ENCODE measurements around the gene MCRIP1. TPM values are rescaled to one million over a fixed set of nuclear protein-coding genes. Genes with fewer than 3 reads are reported as not detected.

The MCRIP1 gene
- total and polyA plus RNA-seq, 2 of the 8 experiments (the other 6 are each of a cell fraction or from before 2014, with no cell fraction given) = 103 to 151 TPM

DNA sequence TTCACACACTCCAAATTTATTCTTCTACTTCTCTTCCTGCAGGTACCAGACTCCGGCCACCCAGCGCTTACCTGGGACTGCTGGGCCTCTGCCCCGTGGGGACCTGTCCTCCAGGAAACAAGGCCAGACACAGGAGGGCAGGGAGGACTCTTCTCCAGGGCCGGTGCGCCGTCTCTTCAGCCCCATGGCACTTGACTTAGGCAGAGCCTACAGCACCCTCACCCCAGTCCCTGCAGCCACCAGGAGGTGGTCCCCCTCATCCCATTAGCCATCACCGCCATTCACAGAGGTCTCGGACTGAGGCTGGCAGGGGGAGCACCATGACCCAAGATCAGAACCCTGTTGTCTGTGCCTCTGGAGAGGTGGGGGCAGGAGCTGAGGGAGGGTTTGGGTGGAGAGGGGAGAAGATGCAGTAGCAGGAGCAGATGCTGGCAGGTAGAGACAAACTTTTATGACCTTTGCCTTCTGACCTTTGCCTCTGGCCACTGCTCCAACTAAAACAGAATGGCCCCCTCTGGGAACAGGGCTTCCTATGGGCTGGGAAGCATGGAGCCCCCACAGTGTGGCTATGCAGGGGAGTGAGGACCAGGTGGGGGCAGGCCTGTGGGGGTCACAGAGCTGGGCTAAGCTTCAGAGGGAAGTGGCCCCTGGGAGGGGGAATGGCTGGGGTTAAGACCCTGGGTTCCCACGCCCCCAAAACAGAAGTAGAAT, 30.9 kb downstream of the MCRIP1 start:
- Histone ChIP-seq H3K4me2 (ENCODE audit: insufficient read depth in 1 of 2, low read depth in 2 of 2, low read length in 2 of 2) (no peak overlapping the region), H2BK15ac (ENCODE audit: low read length) (no peak overlapping the region), H4K91ac (replicated peaks; ENCODE audit: insufficient read length, low read length) (no peak overlapping the region), H3K14ac (ENCODE audit: insufficient read length) (no peak overlapping the region), H3K36me3 (ENCODE audit: control insufficient read depth in 2 of 4, insufficient read depth in 4 of 4, low read length in 3 of 4) (peaks cover 0 to 10% (median 0%) of the 10 kb centered on the region in 4 experiments; a peak in 1 of 8 replicates), H2BK20ac (ENCODE audit: low read length) (0 out of 2 replicates have a peak overlapping the region, but pooled peaks have one; percentile 41), H3K79me2 (ENCODE audit: control insufficient read depth in 1 of 2, insufficient read depth in 2 of 2, low read length in 2 of 2) (no peaks in the 10 kb centered on the region), H4K20me1 (replicated peaks in 1 of 2; ENCODE audit: control insufficient read depth in 1 of 2, insufficient read depth in 2 of 2, low read length in 2 of 2) (peaks cover 0 to 1% of the 10 kb centered on the region in 2 experiments), H3K23ac (ENCODE audit: insufficient read length) (no peak overlapping the region), H3K4me1 (replicated peaks in 1 of 4; ENCODE audit: control insufficient read depth in 3 of 4, insufficient read depth in 4 of 4, low read length in 3 of 4) (peaks cover 0 to 3% (median 0%) of the 10 kb centered on the region in 4 experiments; a peak in 3 of 7 replicates), H3K27ac (ENCODE audit: low read depth, low read length) (no peak overlapping the region), H3K18ac (ENCODE audit: extremely low read depth, low read length) (no peak overlapping the region), H2BK5ac (ENCODE audit: low read depth, low read length) (no peak overlapping the region), H3K4me3 (ENCODE audit: extremely low read depth in 1 of 4, insufficient read depth in 2 of 4, low read depth in 3 of 4, low read length in 4 of 4) (no peak overlapping the region), H4K5ac (ENCODE audit: insufficient read length, low read depth, low read length) (no peak overlapping the region), H3K23me2 (ENCODE audit: low read depth, low read length) (peaks cover 5% of the 10 kb centered on the region; the same call in 1 of the 2 replicates), H3K56ac (replicated peaks; ENCODE audit: insufficient read length, low read depth, low read length) (no peak overlapping the region), H2AK5ac (ENCODE audit: low read depth, low read length) (no peak overlapping the region), H2BK12ac (ENCODE audit: low read depth, low read length) (no peak overlapping the region), H3K9me3 (ENCODE audit: insufficient read depth in 2 of 2, low read depth in 1 of 2, low read length in 1 of 2) (peaks cover 0 to 3% of the 10 kb centered on the region in 2 experiments; a peak in 1 of 4 replicates), H3K27me3 (replicated peaks in 1 of 4; ENCODE audit: control insufficient read depth in 3 of 4, extremely low read depth in 1 of 4, insufficient read depth in 3 of 4, low read length in 3 of 4) (peaks cover 38 to 59% (median 53%) of the 10 kb centered on the region in 4 experiments), H4K8ac (ENCODE audit: extremely low read depth, insufficient read depth, low read length) (no peak overlapping the region), H2BK120ac (replicated peaks; ENCODE audit: low read depth, low read length) (no peak overlapping the region), H3K79me1 (ENCODE audit: low read depth, low read length) (no peaks in the 10 kb centered on the region), H3K9ac (replicated peaks in 1 of 4; ENCODE audit: extremely low read depth in 1 of 4, low read depth in 3 of 4, low read length in 3 of 4) (no peak overlapping the region), H3K4ac (replicated peaks; ENCODE audit: insufficient read length, low read depth, low read length) (no peak overlapping the region), H2AFZ (ENCODE audit: low read length) (no peak overlapping the region)
- 96% methylated on average over 8 of the region's 9 CpGs; no CpG with 5 or more reads in 1 of the 2 experiments for WGBS, 2 experiments (ENCODE audit: extremely low coverage in 1 of 2, insufficient coverage in 1 of 2, insufficient read length in 1 of 2, insufficient replicate concordance in 2 of 2, low coverage in 1 of 2, low lambda C conversion rate in 2 of 2, missing lambda C conversion rate in 1 of 2)
- DNase-seq (ENCODE audit: low read depth in 1 of 2, low spot score in 2 of 2) (no peak), FAIRE-seq (no peak)
- CTCF ChIA-PET (ENCODE audit: partially characterized antibody) = interaction anchor here (1.0 kb wide), 1 partner anchor 23 kb away, joined by 3 read pairs; no protein-coding TSS in a partner anchor
- no peak for TF ChIP-seq BACH1 (IDR thresholded peaks at IDR 0.05; ENCODE audit: low read length)
- no peak for TF ChIP-seq SP1 (IDR thresholded peaks at IDR 0.05; ENCODE audit: low read depth, low read length)
- TF ChIP-seq, protein P1, sequence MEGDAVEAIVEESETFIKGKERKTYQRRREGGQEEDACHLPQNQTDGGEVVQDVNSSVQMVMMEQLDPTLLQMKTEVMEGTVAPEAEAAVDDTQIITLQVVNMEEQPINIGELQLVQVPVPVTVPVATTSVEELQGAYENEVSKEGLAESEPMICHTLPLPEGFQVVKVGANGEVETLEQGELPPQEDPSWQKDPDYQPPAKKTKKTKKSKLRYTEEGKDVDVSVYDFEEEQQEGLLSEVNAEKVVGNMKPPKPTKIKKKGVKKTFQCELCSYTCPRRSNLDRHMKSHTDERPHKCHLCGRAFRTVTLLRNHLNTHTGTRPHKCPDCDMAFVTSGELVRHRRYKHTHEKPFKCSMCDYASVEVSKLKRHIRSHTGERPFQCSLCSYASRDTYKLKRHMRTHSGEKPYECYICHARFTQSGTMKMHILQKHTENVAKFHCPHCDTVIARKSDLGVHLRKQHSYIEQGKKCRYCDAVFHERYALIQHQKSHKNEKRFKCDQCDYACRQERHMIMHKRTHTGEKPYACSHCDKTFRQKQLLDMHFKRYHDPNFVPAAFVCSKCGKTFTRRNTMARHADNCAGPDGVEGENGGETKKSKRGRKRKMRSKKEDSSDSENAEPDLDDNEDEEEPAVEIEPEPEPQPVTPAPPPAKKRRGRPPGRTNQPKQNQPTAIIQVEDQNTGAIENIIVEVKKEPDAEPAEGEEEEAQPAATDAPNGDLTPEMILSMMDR (IDR thresholded peaks at IDR 0.05; ENCODE audit: control extremely low read depth in 1 of 3, insufficient read depth in 1 of 3, low read depth in 1 of 3, low read length in 3 of 3) = no peak
- no peak for TF ChIP-seq JUN (IDR thresholded peaks at IDR 0.05; ENCODE audit: low read depth, low read length)
- TF ChIP-seq POLR2AphosphoS5 (IDR thresholded peaks at IDR 0.05; ENCODE audit: low read depth, low read length) = no peak
- no peak for TF ChIP-seq BRCA1 (IDR thresholded peaks at IDR 0.05; ENCODE audit: low read depth, low read length)
- POLR2A ChIA-PET (ENCODE audit: partially characterized antibody) = interaction anchor here (0.7 to 0.9 kb wide), 2 partner anchors 64 to 67 kb away, joined by 3 to 4 read pairs; no protein-coding TSS in a partner anchor

Data from H1 (cell line).